Measurements from ENCODE around the gene ZSWIM6. TPM values are rescaled to one million over a fixed set of nuclear protein-coding genes. Genes with fewer than 3 reads are reported as not detected.

ZSWIM6 gene
- polyA plus RNA-seq, 6 donors from 2014 or later, result 0.65 to 1.5 (median 1.4) TPM

DNA sequence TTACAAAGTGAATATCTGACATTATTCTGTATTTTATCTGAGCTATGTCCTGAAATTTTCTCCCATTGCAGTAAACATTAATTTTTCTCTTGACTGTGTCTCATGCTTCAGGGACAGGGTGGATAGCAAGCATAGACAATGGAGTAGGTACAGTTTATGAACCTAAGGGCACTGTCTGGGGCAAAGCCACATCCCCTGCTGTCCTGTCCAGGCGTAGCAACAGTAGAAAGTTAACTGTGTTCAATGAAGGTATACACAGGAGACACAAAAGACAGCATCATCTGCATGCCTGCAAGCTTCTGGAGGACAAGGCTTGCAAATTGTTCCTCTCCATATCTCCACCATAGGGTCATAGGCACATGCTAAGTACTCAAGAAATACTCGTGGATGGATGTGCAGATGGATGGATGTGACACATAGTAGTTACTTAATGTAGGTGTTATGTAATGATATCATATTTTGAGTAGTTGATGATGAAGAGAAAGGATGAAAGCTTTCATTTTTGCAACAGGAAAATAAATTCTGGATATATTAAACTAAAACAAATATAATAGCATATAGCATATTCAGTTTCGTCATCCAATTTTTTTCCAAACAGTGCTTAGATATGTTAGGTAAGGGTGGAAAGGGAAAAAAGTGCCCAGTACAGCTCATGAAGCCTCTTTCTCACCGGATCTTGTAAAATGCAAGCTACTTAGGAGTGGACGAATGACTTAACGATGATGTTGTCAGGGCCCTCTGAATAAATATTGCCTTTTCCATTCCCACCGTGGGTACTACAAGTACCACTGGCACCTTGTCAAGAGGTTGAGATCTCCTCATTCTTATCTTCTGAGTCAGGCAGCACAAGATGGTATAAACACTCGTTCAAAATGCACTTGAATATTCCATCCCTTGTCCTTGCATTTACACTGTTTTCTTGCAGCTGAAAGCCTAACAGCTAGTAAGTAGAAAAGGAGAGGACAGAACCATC lies 19.9 kb upstream of the ZSWIM6 start:
- Mint-ChIP-seq H3K36me3 (no peaks in the 10 kb centered on the region), H3K27me3 (peaks cover 0 to 16% (median 6%) of the 10 kb centered on the region in 3 donors), H3K4me3 (no peak overlapping the region), H3K27ac (no peak overlapping the region), H3K4me1 (no peaks in the 10 kb centered on the region), H3K9me3 (no peaks in the 10 kb centered on the region)
- DNase-seq (no peak), ATAC-seq (ENCODE audit: low read depth in 2 of 2) (no peak)

DNA sequence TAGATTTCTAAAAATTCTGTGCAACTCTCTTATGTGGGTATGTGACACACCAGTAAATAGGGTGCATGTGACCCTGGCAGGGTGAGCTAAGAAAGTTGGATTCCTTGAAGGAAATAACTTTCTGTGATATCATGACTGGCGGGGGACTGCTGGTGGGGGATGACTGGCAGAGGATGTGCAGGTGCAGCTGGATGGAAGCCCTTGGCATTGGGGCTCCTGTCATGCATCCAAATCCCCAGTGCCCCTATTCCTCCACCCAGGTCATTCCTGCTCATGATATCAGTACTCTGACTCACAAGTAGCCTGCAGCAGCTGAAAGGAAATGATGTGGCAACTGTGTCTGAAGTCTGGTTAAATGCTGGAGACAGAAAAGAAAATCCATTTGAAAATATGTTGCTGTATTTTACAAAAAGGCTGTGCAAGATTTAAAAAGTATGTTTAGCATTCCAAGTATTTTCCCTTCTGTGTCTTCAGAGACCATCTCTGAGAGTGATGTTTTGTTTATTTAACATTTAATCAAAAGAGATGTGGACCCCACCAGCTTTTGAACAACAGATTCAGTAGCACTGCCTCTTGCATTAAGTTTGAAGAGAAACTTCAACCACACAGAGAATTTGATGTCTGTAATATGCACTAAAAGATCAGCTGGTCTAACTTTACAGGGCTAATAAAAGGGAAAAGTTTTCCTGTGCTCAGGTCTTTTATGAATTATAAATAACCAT lies 17.9 kb upstream of the ZSWIM6 start:
- no peaks in the 10 kb centered on the region for H3K9me3 Mint-ChIP-seq
- peaks cover 0 to 9% (median 6%) of the 10 kb centered on the region in 3 donors for H3K27me3 Mint-ChIP-seq
- ATAC-seq (ENCODE audit: low read depth in 2 of 2) (no peak), DNase-seq (no peak)
- H3K36me3 Mint-ChIP-seq, result no peaks in the 10 kb centered on the region
- no peak overlapping the region for H3K27ac Mint-ChIP-seq
- H3K4me1 Mint-ChIP-seq, result peaks cover 2 to 10% (median 4%) of the 10 kb centered on the region in 3 donors
- no peak overlapping the region for H3K4me3 Mint-ChIP-seq

DNA sequence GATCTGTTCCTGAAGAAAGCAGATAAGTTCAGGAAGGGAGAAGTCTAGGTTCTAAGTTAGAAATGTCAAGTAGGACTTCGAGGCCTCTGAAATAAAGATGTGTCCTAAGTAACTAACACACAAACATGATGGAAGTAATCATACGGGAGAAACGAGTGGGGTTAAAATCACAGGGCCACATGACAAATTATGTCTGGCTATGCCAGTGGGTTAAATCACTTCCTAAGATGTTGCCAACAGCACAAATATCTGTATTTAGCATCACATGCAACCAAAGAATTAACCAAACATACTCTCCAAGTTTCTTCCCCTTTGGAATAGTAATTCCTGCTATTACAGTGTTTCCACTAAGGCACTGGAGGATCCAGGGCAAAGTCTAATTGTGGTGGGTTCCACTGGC lies 13.7 kb upstream of the ZSWIM6 start:
- Mint-ChIP-seq H3K27ac (peak overlapping the region in 1 of 6 donors; percentile 77), H3K4me3 (peak overlapping the region in 1 of 8 donors; percentile 65), H3K9me3 (no peaks in the 10 kb centered on the region), H3K27me3 (no peaks in the 10 kb centered on the region), H3K4me1 (peaks cover 13 to 30% (median 22%) of the 10 kb centered on the region in 3 donors), H3K36me3 (peaks cover 0 to 4% of the 10 kb centered on the region in 2 donors)
- ATAC-seq (ENCODE audit: low read depth in 2 of 2) (no peak), DNase-seq (no peak)

DNA sequence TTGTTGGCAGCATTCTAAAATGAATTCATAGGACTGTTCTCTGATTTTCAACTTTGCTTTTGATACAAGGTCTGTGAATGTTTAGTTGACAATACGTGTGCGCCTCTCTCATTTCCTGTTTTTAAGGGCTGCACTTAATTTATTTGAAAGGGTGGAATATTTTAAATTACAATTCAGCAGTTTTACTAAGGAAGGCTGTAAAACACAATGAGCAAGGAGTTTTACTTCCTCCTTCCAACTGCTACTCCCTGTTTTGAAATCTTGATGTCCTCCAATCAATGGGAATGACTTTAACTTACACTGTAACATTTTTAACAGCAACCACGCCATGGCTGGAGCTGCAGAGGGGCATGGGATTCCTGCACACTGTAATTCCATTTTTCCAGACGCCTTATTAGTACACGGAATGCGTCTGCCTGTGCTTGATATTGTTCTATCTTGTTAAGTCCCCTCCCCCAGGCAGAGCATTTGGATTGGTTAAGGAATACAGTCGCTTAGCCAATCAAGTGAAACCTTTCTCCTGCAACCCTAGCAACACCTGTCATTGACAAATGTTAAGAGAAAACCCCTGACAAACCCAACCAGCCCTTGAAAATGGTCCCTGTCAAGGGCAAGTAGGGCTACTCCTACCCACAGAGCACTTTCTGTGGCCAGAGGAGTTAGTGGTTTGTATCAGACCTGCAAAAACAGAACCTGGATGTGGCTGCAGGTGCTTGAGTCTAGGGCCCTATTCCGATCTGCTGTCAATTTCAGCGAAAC lies 12.5 kb upstream of the ZSWIM6 start:
- no peak for DNase-seq
- peaks cover 13 to 30% (median 22%) of the 10 kb centered on the region in 3 donors for H3K4me1 Mint-ChIP-seq
- ATAC-seq (ENCODE audit: low read depth in 2 of 2), result peak; percentile 82 to 87
- peak overlapping the region in 2 of 6 donors; percentile 61 to 63 for H3K27ac Mint-ChIP-seq
- no peaks in the 10 kb centered on the region for H3K9me3 Mint-ChIP-seq
- peaks cover 0 to 4% of the 10 kb centered on the region in 2 donors for H3K36me3 Mint-ChIP-seq
- peaks cover 0 to 8% (median 0%) of the 10 kb centered on the region in 3 donors for H3K27me3 Mint-ChIP-seq
- peak overlapping the region; percentile 29 to 76 (median 49) for H3K4me3 Mint-ChIP-seq

DNA sequence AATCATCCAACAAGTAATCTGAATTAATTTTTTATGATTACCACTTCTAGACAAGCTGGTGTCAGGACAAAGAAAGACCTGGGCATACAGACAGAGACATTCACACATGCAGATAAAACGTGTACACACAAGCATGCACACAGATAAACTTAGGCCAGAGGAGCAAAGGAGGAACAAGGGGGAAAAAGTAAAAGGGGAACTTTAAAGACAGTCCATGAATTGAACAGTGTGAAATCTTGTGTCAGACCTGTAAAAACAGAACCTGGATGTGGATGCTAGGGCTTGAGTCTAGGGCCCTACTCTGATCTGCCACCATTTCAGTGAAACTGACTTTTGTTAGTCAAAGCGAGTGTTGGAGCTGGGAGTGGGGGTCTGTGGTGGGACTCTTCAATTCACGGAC lies 11.2 kb upstream of the ZSWIM6 start:
- Mint-ChIP-seq H3K27ac (peak overlapping the region in 1 of 6 donors; percentile 23), H3K36me3 (peaks cover 0 to 4% of the 10 kb centered on the region in 2 donors), H3K4me1 (peaks cover 13 to 30% (median 22%) of the 10 kb centered on the region in 3 donors), H3K4me3 (no peak overlapping the region), H3K27me3 (peaks cover 0 to 8% (median 0%) of the 10 kb centered on the region in 3 donors), H3K9me3 (no peaks in the 10 kb centered on the region)
- ATAC-seq (ENCODE audit: low read depth in 2 of 2) (no peak), DNase-seq (no peak)

DNA sequence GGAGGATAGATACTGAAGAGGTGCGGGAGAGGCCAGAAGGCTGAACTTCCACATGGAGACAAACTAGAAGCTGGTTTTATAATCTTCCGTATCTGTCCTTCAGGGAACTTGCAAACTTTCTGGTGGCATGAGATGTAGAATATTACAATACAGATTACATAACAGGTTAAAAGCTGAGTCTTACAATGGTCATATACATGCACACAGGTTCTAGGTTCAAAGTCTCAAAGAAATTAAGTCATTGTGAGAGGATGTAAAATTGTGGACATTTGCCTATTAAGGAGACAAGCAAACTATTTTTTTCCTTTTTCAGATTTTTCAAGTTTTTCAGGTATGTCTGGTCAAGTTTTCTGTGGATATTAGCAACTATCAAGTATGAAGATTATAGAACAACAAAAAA lies 10.4 kb upstream of the ZSWIM6 start:
- Mint-ChIP-seq H3K27me3 (peaks cover 0 to 8% (median 0%) of the 10 kb centered on the region in 3 donors), H3K9me3 (no peaks in the 10 kb centered on the region), H3K27ac (no peak overlapping the region), H3K36me3 (peaks cover 0 to 4% of the 10 kb centered on the region in 2 donors), H3K4me1 (peaks cover 13 to 30% (median 22%) of the 10 kb centered on the region in 3 donors), H3K4me3 (peak overlapping the region in 1 of 8 donors; percentile 1)
- DNase-seq, result no peak
- ATAC-seq (ENCODE audit: low read depth in 2 of 2), result no peak

DNA sequence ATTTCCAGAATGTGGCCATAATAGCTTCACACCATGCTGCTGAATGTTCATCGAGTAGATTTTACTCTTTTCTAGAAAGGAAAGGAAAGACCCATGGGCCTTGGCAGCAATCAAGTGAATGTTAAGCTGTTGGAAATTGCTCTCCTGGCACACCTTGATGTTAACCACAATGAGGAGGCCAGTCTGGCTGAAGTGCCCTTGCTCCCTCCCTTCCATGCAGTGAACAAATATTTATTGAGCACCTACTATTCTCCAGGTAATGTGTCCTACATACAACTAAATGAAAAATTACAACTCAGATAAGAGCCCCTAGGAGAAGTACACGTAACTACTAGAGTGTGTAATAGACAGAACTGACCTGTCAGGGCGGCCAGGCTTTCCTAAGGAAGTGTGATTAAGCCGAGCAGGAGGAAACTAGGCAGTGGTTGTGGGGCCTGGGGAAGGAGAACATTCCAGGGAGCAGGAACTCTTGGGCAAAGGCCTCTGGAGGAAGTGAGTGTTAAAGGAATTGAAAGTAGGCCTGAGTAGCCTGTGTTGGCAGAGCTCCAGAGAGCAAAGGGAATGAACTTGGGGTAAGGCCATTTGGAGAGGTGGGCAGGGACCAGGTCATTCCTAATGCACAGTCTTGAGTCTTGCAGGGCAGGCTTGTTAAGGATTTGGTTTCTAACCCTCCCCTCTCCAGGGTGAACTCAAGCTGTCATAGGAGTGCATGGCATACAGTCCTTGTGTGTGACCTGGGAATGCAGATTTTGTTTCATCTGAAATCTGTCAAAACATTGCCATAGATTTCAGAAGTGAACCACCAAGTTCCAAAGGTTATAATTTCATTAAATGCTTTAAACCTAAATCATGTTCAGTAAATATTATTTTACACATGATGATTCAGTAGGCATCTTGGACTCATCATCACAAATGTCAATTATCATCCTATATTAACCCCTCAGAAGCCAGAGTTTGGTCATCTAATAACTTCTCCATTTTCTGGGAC lies 9.0 kb upstream of the ZSWIM6 start:
- Mint-ChIP-seq H3K9me3 (no peaks in the 10 kb centered on the region), H3K36me3 (peaks cover 0 to 4% of the 10 kb centered on the region in 2 donors), H3K4me3 (no peak overlapping the region), H3K27me3 (peaks cover 0 to 8% (median 3%) of the 10 kb centered on the region in 3 donors), H3K4me1 (peaks cover 14 to 34% (median 24%) of the 10 kb centered on the region in 3 donors), H3K27ac (peak overlapping the region in 2 of 6 donors; percentile 18)
- no peak for DNase-seq
- ATAC-seq (ENCODE audit: low read depth in 2 of 2), result no peak

DNA sequence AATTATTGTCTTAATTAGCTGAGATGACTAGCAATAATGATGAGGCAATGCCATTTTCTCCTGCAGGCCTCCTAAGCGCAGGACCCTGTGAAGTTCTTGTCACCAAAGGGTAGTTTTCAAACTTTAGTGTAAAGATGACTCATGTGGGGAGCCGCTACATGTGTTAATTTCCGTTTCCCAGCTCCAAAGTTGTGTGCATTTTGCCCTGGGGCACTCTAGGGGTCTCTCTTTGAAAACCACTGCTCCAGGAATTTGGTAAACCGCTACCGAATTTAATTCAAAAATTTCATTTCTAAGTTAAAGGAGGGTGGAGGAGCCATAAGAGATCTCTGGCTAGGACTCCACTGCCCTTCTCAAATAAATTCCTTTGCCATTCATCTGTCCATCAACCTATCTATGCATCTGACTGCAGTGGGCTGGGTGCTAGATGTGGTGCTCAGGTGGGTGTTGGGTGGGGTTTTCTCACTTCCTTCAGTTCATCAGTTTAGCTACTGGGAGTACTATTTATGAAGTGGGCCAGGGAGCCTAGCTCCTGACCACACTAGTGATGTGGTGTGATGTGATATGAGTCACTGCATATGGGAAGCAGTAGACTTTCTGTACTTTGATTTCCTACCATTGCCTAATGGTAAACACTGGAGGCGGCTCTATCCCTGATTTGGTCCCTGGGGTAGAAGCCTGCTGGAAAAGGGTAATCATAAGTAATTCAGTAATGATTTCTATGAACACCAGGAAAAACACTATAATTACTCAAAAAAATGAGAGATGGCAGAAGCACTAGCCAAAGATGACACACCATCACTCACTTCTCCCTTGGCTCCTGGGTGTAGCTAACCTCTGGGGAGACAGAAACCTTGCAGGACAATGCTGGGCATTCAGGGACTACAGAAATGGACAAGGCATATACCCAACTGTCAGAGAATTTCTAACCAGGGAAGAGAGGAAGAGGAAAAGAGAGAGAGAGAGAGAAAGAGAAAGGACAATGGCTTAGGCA lies 4.0 kb upstream of the ZSWIM6 start:
- Mint-ChIP-seq H3K4me1 (peaks cover 24 to 32% (median 29%) of the 10 kb centered on the region in 3 donors), H3K36me3 (peaks cover 0 to under 1% of the 10 kb centered on the region in 2 donors), H3K27ac (peak overlapping the region in 2 of 6 donors; percentile 54 to 70), H3K4me3 (peak overlapping the region in 6 of 8 donors; percentile 3 to 94 (median 52)), H3K9me3 (no peaks in the 10 kb centered on the region), H3K27me3 (peaks cover 0 to 15% (median 3%) of the 10 kb centered on the region in 3 donors)
- ATAC-seq (ENCODE audit: low read depth in 2 of 2), result no peak
- DNase-seq, result no peak

DNA sequence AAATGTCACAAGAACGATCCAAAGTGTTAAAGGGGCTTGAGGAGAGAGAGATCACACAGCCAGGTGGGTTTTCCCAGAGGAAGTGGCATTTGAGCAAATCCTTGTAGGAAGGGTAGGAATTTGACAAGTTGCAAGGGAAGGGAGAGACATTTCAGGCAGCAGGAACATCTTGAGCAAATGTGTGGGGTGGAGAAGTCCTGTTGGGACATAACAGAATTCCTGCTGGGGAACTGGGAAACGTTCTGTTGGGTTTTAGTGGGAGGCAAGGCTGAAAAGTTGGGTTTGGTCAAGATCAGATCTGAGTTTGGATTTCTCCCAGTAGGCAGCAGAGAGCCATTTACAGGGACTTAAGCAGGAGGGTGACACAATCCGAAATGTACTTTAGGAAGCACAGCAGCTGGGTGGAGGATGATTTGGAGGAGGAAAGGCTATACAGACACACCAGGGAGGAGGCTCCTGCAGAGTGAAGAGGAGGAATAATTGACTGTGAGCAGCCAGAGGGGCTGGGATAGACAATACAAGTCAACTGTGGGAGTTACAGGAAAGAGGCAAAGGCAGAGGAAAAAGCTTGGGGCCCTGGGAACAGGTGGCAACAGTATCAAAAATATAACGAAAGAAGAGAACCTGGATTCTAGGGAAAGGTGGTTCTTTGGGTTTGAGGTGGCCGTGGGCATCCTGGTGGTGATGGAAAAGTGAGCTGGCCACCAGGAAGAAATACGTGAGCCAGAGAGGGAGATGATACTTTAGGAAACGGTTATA lies 3.1 kb upstream of the ZSWIM6 start:
- Mint-ChIP-seq H3K4me1 (peaks cover 25 to 35% (median 31%) of the 10 kb centered on the region in 3 donors), H3K36me3 (no peaks in the 10 kb centered on the region), H3K27me3 (peaks cover 0 to 10% (median 3%) of the 10 kb centered on the region in 3 donors), H3K4me3 (peak overlapping the region in 7 of 8 donors; percentile 35 to 94 (median 91)), H3K27ac (peak overlapping the region; percentile 52 to 98 (median 76)), H3K9me3 (no peaks in the 10 kb centered on the region)
- ATAC-seq (ENCODE audit: low read depth in 2 of 2) (no peak), DNase-seq (no peak)

DNA sequence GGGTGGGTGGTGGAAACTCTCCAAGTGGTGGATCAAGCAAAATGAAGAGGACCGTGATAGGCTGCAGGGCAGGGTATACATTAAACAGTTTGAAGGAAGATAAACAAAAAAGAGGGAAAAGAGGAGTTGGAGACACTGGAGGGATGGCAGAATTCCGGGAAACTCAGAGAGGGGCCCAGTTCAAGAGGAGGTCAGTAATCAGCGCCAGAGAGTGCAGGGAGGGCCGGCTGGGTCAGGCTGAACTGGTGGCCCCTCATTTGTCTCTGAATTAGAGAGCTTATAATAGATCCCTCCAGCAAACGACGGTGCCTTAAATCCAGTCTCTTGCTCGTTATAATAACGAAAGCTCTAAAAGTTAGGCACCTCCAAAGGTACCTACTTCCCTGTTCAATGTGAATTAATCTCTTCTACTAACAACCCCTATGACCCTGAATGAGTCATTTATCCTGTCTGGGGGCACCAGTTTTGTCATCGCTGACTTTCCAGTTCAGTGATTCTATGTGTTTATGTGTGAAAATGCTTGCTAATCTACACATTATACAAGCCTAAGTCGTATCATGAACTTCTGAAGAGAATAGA lies 2.4 kb upstream of the ZSWIM6 start:
- H3K4me1 Mint-ChIP-seq, result peaks cover 32 to 42% (median 37%) of the 10 kb centered on the region in 3 donors
- H3K4me3 Mint-ChIP-seq, result peak overlapping the region; percentile 86 to 97 (median 94)
- no peak for DNase-seq
- H3K9me3 Mint-ChIP-seq, result no peaks in the 10 kb centered on the region
- no peak for ATAC-seq (ENCODE audit: low read depth in 2 of 2)
- peaks cover 0 to 7% (median 3%) of the 10 kb centered on the region in 3 donors for H3K27me3 Mint-ChIP-seq
- H3K27ac Mint-ChIP-seq, result peak overlapping the region; percentile 56 to 98 (median 92)
- no peaks in the 10 kb centered on the region for H3K36me3 Mint-ChIP-seq
